ENCODE results near the gene ITPR2. TPM values are rescaled to one million over a fixed set of nuclear protein-coding genes. Genes with fewer than 3 reads are reported as not detected.
A peak's percentile ranks its signal among the peaks of the same experiment; 100 is the strongest.

Gene ITPR2
- total and polyA plus RNA-seq, 4 donors = 11.7 to 93.3 (median 35.4) TPM

- no peaks in the 10 kb centered on the region for H3K9me3 ChIP-seq (ENCODE audit: control insufficient read depth in 4 of 4, low read length in 3 of 4)
- no peaks in the 10 kb centered on the region for H3K36me3 ChIP-seq (ENCODE audit: control insufficient read depth in 4 of 4, insufficient read depth in 3 of 4, low read depth in 1 of 4, low read length in 3 of 4)
- H3K27ac ChIP-seq (ENCODE audit: low read depth in 1 of 2, low read length in 2 of 2) = peak overlapping the region; percentile 19 to 31
- H3K4me3 ChIP-seq (ENCODE audit: low read depth in 1 of 3, low read length in 3 of 3) = no peak overlapping the region
- H3K9ac ChIP-seq (ENCODE audit: low read depth in 1 of 2, low read length in 2 of 2) = no peak overlapping the region
- TF ChIP-seq ATF3 (IDR thresholded peaks at IDR 0.05) (no peak), REST (IDR thresholded peaks at IDR 0.05) (no peak), FOXA1 (IDR thresholded peaks at IDR 0.05) (no peak), MAX (IDR thresholded peaks at IDR 0.05) (no peak), JUND (IDR thresholded peaks at IDR 0.05) (no peak), CTCF (IDR thresholded peaks at IDR 0.05; ENCODE audit: low read depth, low read length, missing input control) (no peak), SP1 (IDR thresholded peaks at IDR 0.05) (no peak), ZBTB33 (IDR thresholded peaks at IDR 0.05) (no peak), GABPA (IDR thresholded peaks at IDR 0.05 in 1 of 2, conservative IDR thresholded peaks at IDR 0.05 in 1 of 2) (no peak), EGR1 (IDR thresholded peaks at IDR 0.05; ENCODE audit: low read depth in 2 of 2) (no peak), FOXA2 (IDR thresholded peaks at IDR 0.05) (no peak), RAD21 (IDR thresholded peaks at IDR 0.05) (no peak), HNF4A (conservative IDR thresholded peaks at IDR 0.05) (no peak)
- H3K4me1 ChIP-seq (ENCODE audit: control insufficient read depth in 4 of 4, insufficient read depth in 4 of 4, low read length in 3 of 4) = peaks cover 11 to 88% (median 63%) of the 10 kb centered on the region in 4 donors
- DNase-seq (ENCODE audit: low spot score) = no peak
- H3K27me3 ChIP-seq (ENCODE audit: control insufficient read depth in 4 of 4, insufficient read depth in 4 of 4, low read length in 3 of 4) = no peaks in the 10 kb centered on the region
Observed at GRCh38 chr12:26749781-26750180, 83.2 kb downstream of the ITPR2 start.

GRCh38 chr12:26748741-26749431, 84.1 kb downstream of the ITPR2 start:
- H3K9me3 ChIP-seq (ENCODE audit: control insufficient read depth in 4 of 4, low read length in 3 of 4) = no peaks in the 10 kb centered on the region
- no peak for DNase-seq (ENCODE audit: low spot score)
- no peak overlapping the region for H3K9ac ChIP-seq (ENCODE audit: low read depth in 1 of 2, low read length in 2 of 2)
- H3K36me3 ChIP-seq (ENCODE audit: control insufficient read depth in 4 of 4, insufficient read depth in 3 of 4, low read depth in 1 of 4, low read length in 3 of 4) = no peaks in the 10 kb centered on the region
- no peak overlapping the region for H3K4me3 ChIP-seq (ENCODE audit: low read depth in 1 of 3, low read length in 3 of 3)
- H3K27ac ChIP-seq (ENCODE audit: low read depth in 1 of 2, low read length in 2 of 2) = peak overlapping the region; percentile 15 to 19
- peaks cover 15 to 88% (median 60%) of the 10 kb centered on the region in 4 donors for H3K4me1 ChIP-seq (ENCODE audit: control insufficient read depth in 4 of 4, insufficient read depth in 4 of 4, low read length in 3 of 4)
- 71% methylated on average over 4 of the region's 4 CpGs for WGBS
- no peaks in the 10 kb centered on the region for H3K27me3 ChIP-seq (ENCODE audit: control insufficient read depth in 4 of 4, insufficient read depth in 4 of 4, low read length in 3 of 4)
- TF ChIP-seq EGR1 (IDR thresholded peaks at IDR 0.05; ENCODE audit: low read depth in 2 of 2) (no peak), REST (IDR thresholded peaks at IDR 0.05) (no peak), SP1 (IDR thresholded peaks at IDR 0.05) (no peak), FOXA2 (IDR thresholded peaks at IDR 0.05) (no peak), NR2F2 (IDR thresholded peaks at IDR 0.05) (no peak), FOXA1 (IDR thresholded peaks at IDR 0.05) (no peak), YY1 (IDR thresholded peaks at IDR 0.05) (no peak), GABPA (IDR thresholded peaks at IDR 0.05 in 1 of 2, conservative IDR thresholded peaks at IDR 0.05 in 1 of 2) (no peak), CTCF (IDR thresholded peaks at IDR 0.05; ENCODE audit: low read depth, low read length, missing input control) (no peak), TAF1 (conservative IDR thresholded peaks at IDR 0.05) (no peak)
